ENCODE data around the gene SSNA1.
A peak's percentile ranks its signal among the peaks of the same experiment; 100 is the strongest.

SSNA1 gene

DNA sequence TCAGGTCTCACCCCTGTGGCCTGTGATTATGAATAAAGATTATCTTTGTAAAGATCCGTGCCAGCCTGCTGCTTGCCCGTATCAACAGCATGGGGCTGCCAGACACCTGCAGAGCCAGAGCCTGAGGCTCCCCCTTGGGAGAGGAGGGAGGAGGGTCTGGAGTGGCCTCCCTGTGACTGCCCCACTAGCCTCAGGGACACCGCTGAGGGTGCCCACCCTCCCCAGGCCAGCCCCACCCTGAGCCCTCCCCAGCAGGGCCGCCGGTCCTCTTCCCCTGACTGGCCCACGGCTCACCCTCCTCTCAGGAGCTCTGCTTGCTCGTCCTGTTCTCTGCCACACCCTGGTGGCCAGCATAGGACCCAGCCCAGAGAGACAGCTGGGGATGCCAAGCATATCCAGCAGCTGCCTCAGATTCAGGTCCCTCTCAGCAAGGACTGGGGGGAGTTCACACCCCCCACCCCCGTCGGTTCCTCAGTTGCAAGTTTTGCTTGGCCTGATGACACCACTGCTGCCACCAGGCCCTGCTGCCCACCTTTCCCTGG, 1.9 kb downstream of the SSNA1 start:
- Histone ChIP-seq H3K4me3 (no peak overlapping the region), H3K9me3 (ENCODE audit: low read depth, low read length) (no peaks in the 10 kb centered on the region), H3K36me3 (ENCODE audit: insufficient read depth, low read length) (peaks cover 6% of the 10 kb centered on the region; the same call in 1 of the 2 replicates), H3K9ac (ENCODE audit: insufficient read length) (no peak overlapping the region), H3K27ac (no peak overlapping the region)
- no peak for TF ChIP-seq FOXP2 (optimal IDR thresholded peaks at IDR 0.05; ENCODE audit: control extremely low read depth, extremely low read length, insufficient read depth)
- TF ChIP-seq EZH2 (IDR thresholded peaks at IDR 0.05), result no peak
- no peak for TF ChIP-seq POLR2AphosphoS5 (IDR thresholded peaks at IDR 0.05; ENCODE audit: borderline replicate concordance, low read depth, low read length)
- no peak for DNase-seq (ENCODE audit: low read depth, low spot score)

DNA sequence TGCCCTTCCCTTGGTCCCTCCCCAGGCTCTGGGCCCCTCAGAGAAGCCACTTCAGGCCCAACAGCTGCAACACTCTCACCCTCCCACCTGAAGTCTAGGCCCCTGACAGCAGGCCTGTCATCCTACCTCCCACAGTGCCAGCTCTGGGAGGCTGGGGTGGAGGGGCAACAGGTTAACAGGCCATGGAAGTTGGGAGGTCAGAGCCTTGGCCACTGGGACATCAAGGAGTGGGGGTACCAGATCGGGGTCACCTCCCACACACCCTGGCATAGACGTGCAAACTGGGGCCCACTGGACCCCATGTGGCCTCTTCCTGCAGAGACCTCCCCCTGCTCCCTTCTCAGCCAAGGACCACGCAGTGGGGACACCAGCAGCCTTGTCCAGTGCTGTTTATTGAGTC, 2.8 kb downstream of the SSNA1 start:
- DNase-seq (ENCODE audit: low read depth, low spot score), result no peak
- Histone ChIP-seq H3K4me3 (no peak overlapping the region), H3K9ac (ENCODE audit: insufficient read length) (no peak overlapping the region), H3K36me3 (ENCODE audit: insufficient read depth, low read length) (peaks cover 6% of the 10 kb centered on the region; the same call in 1 of the 2 replicates), H3K27ac (no peak overlapping the region), H3K9me3 (ENCODE audit: low read depth, low read length) (no peaks in the 10 kb centered on the region)
- TF ChIP-seq POLR2AphosphoS5 (IDR thresholded peaks at IDR 0.05; ENCODE audit: borderline replicate concordance, low read depth, low read length) (peak; percentile 24; the same call in 1 of the 2 replicates), EZH2 (IDR thresholded peaks at IDR 0.05) (no peak)

DNA sequence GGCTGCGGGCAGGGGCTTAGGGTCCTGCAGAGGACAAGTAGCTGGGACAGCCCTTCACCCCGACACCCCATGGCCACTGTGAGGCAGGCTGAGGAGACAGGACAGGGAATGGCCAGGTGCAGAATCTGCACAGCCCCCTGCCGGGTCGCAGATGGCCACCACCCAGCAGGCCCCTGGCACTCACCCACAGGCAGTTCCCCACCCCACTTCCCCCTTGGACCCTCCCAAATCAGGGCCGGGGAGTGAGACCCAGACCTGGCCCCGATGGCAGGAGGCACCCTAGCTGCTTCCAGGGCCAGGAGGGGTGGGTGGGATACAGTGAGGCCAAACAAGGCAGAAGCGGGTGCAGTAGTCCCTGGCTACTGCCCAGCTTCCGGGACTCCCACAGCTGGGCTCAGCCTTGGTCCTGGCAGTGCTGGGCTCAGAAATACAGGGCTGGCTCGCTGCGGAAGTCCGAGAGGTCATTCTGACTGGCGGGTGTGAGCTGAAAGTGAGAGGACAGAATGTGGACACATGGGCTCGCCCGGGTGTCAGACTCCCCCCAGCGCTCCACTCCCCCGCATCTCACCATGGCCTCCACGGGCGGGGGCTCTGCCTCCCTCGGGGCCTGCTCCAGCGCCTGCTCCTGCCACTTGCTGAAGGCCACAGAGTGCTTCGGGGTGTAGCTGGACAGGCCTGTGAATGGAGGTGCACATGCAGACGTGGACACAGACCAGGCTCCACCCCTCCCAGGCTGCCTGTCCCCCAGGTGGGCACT, 3.4 kb downstream of the SSNA1 start:
- H3K9me3 ChIP-seq (ENCODE audit: low read depth, low read length), result no peaks in the 10 kb centered on the region
- no peak overlapping the region for H3K27ac ChIP-seq
- TF ChIP-seq POLR2AphosphoS5 (IDR thresholded peaks at IDR 0.05; ENCODE audit: borderline replicate concordance, low read depth, low read length), result 0 out of 2 replicates have a peak, but pooled peaks have one; percentile 5
- TF ChIP-seq EZH2 (IDR thresholded peaks at IDR 0.05), result no peak
- no peak for DNase-seq (ENCODE audit: low read depth, low spot score)
- H3K9ac ChIP-seq (ENCODE audit: insufficient read length), result no peak overlapping the region
- H3K36me3 ChIP-seq (ENCODE audit: insufficient read depth, low read length), result peaks cover 6% of the 10 kb centered on the region; the same call in 1 of the 2 replicates
- no peak overlapping the region for H3K4me3 ChIP-seq

DNA sequence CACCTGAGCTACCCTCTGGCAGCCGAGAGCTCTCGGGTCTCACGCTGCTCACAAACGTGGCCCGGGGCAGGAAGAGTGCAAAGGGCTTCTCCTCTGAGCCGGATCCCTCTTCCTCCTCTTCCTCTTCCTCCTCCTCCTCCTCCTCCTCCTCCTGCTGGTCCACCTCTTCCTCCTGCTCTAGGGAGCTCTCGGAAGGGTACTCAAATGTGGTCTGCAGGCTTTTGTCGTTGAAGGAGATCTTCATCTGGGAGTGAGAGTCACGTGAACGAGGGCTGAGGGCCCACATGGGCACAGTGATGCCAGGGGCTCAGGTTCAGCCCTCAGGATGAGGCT, 3.9 kb downstream of the SSNA1 start:
- TF ChIP-seq EZH2 (IDR thresholded peaks at IDR 0.05) (no peak), FOXP2 (optimal IDR thresholded peaks at IDR 0.05; ENCODE audit: control extremely low read depth, extremely low read length, insufficient read depth) (no peak), POLR2AphosphoS5 (IDR thresholded peaks at IDR 0.05; ENCODE audit: borderline replicate concordance, low read depth, low read length) (no peak)
- no peaks in the 10 kb centered on the region for H3K9me3 ChIP-seq (ENCODE audit: low read depth, low read length)
- H3K27ac ChIP-seq, result no peak overlapping the region
- no peak overlapping the region for H3K9ac ChIP-seq (ENCODE audit: insufficient read length)
- DNase-seq (ENCODE audit: low read depth, low spot score), result no peak
- H3K4me3 ChIP-seq, result no peak overlapping the region
- peaks cover 6% of the 10 kb centered on the region; the same call in 1 of the 2 replicates for H3K36me3 ChIP-seq (ENCODE audit: insufficient read depth, low read length)

DNA sequence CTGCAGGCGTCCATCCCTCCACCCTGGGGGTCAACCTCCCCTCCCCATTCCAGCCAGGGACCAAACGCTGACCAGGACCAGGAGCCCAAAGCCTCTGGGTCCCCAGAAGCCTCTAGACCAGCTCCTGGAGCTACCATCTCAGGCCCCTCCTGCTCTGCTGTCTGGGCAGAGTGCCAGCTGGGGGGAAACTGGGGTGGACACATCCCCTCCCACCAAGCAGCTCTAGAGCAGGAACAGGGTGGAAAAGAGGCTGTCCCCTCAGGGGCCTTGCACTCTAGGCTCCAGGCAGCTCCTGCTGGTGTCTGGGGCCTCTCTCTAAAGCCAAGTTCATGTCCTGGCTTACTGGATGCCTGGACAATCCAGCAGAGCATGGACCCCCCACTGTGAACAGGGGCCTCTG, 4.4 kb downstream of the SSNA1 start:
- H3K9ac ChIP-seq (ENCODE audit: insufficient read length), result no peak overlapping the region
- no peak overlapping the region for H3K4me3 ChIP-seq
- TF ChIP-seq FOXP2 (optimal IDR thresholded peaks at IDR 0.05; ENCODE audit: control extremely low read depth, extremely low read length, insufficient read depth) (no peak), POLR2AphosphoS5 (IDR thresholded peaks at IDR 0.05; ENCODE audit: borderline replicate concordance, low read depth, low read length) (no peak), EZH2 (IDR thresholded peaks at IDR 0.05) (no peak)
- no peaks in the 10 kb centered on the region for H3K9me3 ChIP-seq (ENCODE audit: low read depth, low read length)
- peaks cover 6% of the 10 kb centered on the region; the same call in 1 of the 2 replicates for H3K36me3 ChIP-seq (ENCODE audit: insufficient read depth, low read length)
- no peak for DNase-seq (ENCODE audit: low read depth, low spot score)
- H3K27ac ChIP-seq, result no peak overlapping the region

DNA sequence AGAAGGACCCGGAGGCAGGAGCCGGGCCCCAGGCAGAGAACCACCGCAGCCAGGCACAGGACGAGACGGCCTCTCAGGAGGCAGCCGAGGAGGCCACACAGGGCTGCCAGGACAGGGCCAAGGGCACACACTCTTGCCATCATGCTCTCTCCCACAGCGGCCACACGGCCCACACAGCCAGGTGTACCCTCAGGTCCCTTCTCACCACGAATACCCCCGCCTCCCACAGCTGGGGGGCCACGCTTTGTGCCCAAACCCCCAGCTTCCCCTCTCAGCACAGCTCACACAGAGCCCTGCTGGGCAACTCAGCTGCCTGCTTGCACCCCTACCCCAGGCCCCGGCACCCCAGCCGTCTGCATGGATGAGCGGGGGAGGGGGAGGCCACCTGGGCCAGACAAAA, 5.3 kb downstream of the SSNA1 start:
- DNase-seq (ENCODE audit: low read depth, low spot score), result no peak
- Histone ChIP-seq H3K9ac (ENCODE audit: insufficient read length) (no peak overlapping the region), H3K4me3 (no peak overlapping the region), H3K36me3 (ENCODE audit: insufficient read depth, low read length) (peaks cover 6% of the 10 kb centered on the region; the same call in 1 of the 2 replicates), H3K9me3 (ENCODE audit: low read depth, low read length) (no peaks in the 10 kb centered on the region), H3K27ac (no peak overlapping the region)
- no peak for TF ChIP-seq FOXP2 (optimal IDR thresholded peaks at IDR 0.05; ENCODE audit: control extremely low read depth, extremely low read length, insufficient read depth)
- no peak for TF ChIP-seq POLR2AphosphoS5 (IDR thresholded peaks at IDR 0.05; ENCODE audit: borderline replicate concordance, low read depth, low read length)
- TF ChIP-seq EZH2 (IDR thresholded peaks at IDR 0.05), result no peak

DNA sequence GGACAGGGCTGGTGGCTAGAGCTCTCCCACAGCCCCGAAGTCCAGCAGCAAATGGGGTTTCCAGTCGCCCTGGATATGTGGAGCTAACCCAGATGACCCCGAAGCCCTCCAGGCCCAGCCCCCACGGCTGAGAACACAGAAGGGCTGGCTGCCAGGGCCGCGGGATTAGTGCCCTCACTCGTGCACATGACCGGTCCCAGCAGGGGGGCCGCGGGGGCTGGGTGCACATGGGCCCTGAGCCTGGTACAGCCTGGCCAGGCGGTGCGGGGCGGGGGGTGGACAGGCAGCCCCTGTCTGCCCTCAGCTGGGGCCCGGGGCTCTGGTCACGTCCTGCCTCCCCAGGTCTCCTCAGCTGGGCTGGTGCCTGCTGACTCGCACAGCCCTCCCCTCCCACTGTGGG, 5.9 kb downstream of the SSNA1 start:
- Histone ChIP-seq H3K9ac (ENCODE audit: insufficient read length) (no peak overlapping the region), H3K36me3 (ENCODE audit: insufficient read depth, low read length) (peaks cover 6% of the 10 kb centered on the region; the same call in 1 of the 2 replicates), H3K27ac (no peak overlapping the region), H3K4me3 (no peak overlapping the region), H3K9me3 (ENCODE audit: low read depth, low read length) (no peaks in the 10 kb centered on the region)
- no peak for DNase-seq (ENCODE audit: low read depth, low spot score)
- TF ChIP-seq POLR2AphosphoS5 (IDR thresholded peaks at IDR 0.05; ENCODE audit: borderline replicate concordance, low read depth, low read length), result no peak
- TF ChIP-seq EZH2 (IDR thresholded peaks at IDR 0.05), result no peak
- no peak for TF ChIP-seq FOXP2 (optimal IDR thresholded peaks at IDR 0.05; ENCODE audit: control extremely low read depth, extremely low read length, insufficient read depth)

DNA sequence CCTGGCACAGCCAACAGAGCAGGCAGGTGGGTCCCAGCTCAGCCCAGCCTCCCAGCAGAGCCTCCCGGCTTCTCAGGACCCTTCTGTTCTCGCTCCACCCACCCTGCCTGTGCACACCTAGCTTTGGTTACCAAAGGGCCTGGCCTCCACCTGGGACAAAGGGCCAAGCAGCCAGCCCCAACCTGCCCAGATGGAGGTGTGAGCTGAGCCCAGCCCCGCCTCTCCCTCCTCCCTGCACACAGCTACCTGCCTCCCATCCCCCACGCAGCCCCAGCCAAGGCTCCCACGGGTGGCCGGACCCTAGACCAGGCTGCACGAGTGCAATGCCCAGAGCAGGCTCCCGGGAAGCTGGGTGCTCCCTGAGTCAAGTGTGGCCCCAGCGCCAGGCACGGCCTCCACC, 6.4 kb downstream of the SSNA1 start:
- peaks cover 4% of the 10 kb centered on the region; the same call in 1 of the 2 replicates for H3K36me3 ChIP-seq (ENCODE audit: insufficient read depth, low read length)
- H3K9ac ChIP-seq (ENCODE audit: insufficient read length), result no peak overlapping the region
- no peak overlapping the region for H3K27ac ChIP-seq

More for the DNA sequence above, 6.4 kb downstream of the SSNA1 start:
- no peaks in the 10 kb centered on the region for H3K9me3 ChIP-seq (ENCODE audit: low read depth, low read length)
- no peak overlapping the region for H3K4me3 ChIP-seq
- TF ChIP-seq POLR2AphosphoS5 (IDR thresholded peaks at IDR 0.05; ENCODE audit: borderline replicate concordance, low read depth, low read length) (no peak), FOXP2 (optimal IDR thresholded peaks at IDR 0.05; ENCODE audit: control extremely low read depth, extremely low read length, insufficient read depth) (no peak), EZH2 (IDR thresholded peaks at IDR 0.05) (no peak)
- DNase-seq (ENCODE audit: low read depth, low spot score), result no peak
